Measurements from ENCODE around the gene ROGDI. TPM values are rescaled to one million over a fixed set of nuclear protein-coding genes. Genes with fewer than 3 reads are reported as not detected.

The ROGDI gene
- total RNA-seq, 3 donors from 2014 or later = 6.6 to 23.3 (median 21.2) TPM

- H3K9me3 ChIP-seq = no peaks in the 10 kb centered on the region
- H3K36me3 ChIP-seq = no peaks in the 10 kb centered on the region
- intact Hi-C loops (cut with DNase I; ENCODE audit: low total_unique reads) = no loop called here
- no peaks in the 10 kb centered on the region for H3K27me3 ChIP-seq
- H3K4me1 ChIP-seq = no peaks in the 10 kb centered on the region
- no peak overlapping the region for H3K27ac ChIP-seq
- H3K4me3 ChIP-seq = no peak overlapping the region
- DNase-seq (ENCODE audit: low spot score in 2 of 2) = no peak
- no peak for TF ChIP-seq POLR2AphosphoS5 (IDR thresholded peaks at IDR 0.05)
- TF ChIP-seq CTCF (IDR thresholded peaks at IDR 0.05) = no peak
- no peak for TF ChIP-seq POLR2A (IDR thresholded peaks at IDR 0.05)
These were observed 19.0 kb downstream of the ROGDI start for GRCh38 chr16:4783251-4783950.

GRCh38 chr16:4780235-4780634 is 22.2 kb downstream of the ROGDI start:
- Histone ChIP-seq H3K4me1 (no peaks in the 10 kb centered on the region), H3K4me3 (no peak overlapping the region), H3K27me3 (no peaks in the 10 kb centered on the region), H3K27ac (no peak overlapping the region), H3K36me3 (no peaks in the 10 kb centered on the region), H3K9me3 (no peaks in the 10 kb centered on the region)
- no peak for TF ChIP-seq CTCF (IDR thresholded peaks at IDR 0.05)
- TF ChIP-seq POLR2A (IDR thresholded peaks at IDR 0.05) = no peak
- no peak for TF ChIP-seq POLR2AphosphoS5 (IDR thresholded peaks at IDR 0.05)
- DNase-seq (ENCODE audit: low spot score in 2 of 2) = no peak
- intact Hi-C loops (cut with DNase I; ENCODE audit: low total_unique reads) = no loop called here

GRCh38 chr16:4778050-4778392 is 24.4 kb downstream of the ROGDI start:
- intact Hi-C loops (cut with DNase I; ENCODE audit: low total_unique reads) = no loop called here
- TF ChIP-seq CTCF (IDR thresholded peaks at IDR 0.05) (no peak), POLR2A (IDR thresholded peaks at IDR 0.05) (no peak), POLR2AphosphoS5 (IDR thresholded peaks at IDR 0.05) (no peak)

GRCh38 chr16:4777339-4778049 is 24.9 kb downstream of the ROGDI start:
- intact Hi-C loops (cut with DNase I; ENCODE audit: low total_unique reads) = no loop called here
- TF ChIP-seq POLR2A (IDR thresholded peaks at IDR 0.05) (no peak), POLR2AphosphoS5 (IDR thresholded peaks at IDR 0.05) (no peak), CTCF (IDR thresholded peaks at IDR 0.05) (no peak)
- no peaks in the 10 kb centered on the region for H3K9me3 ChIP-seq
- H3K27ac ChIP-seq = no peak overlapping the region
- no peaks in the 10 kb centered on the region for H3K36me3 ChIP-seq
- H3K4me1 ChIP-seq = no peaks in the 10 kb centered on the region
- H3K4me3 ChIP-seq = no peak overlapping the region
- no peaks in the 10 kb centered on the region for H3K27me3 ChIP-seq
- DNase-seq (ENCODE audit: low spot score in 2 of 2) = no peak

More at GRCh38 chr16:4778050-4778392, 24.4 kb downstream of the ROGDI start:
- Histone ChIP-seq H3K36me3 (no peaks in the 10 kb centered on the region), H3K4me3 (no peak overlapping the region), H3K27me3 (no peaks in the 10 kb centered on the region), H3K27ac (no peak overlapping the region), H3K4me1 (no peaks in the 10 kb centered on the region), H3K9me3 (no peaks in the 10 kb centered on the region)
- no peak for DNase-seq (ENCODE audit: low spot score in 2 of 2)

- no peak overlapping the region for H3K4me3 ChIP-seq
- TF ChIP-seq POLR2AphosphoS5 (IDR thresholded peaks at IDR 0.05) = no peak
- no peak for TF ChIP-seq CTCF (IDR thresholded peaks at IDR 0.05)
- no peak for TF ChIP-seq POLR2A (IDR thresholded peaks at IDR 0.05)
- H3K27me3 ChIP-seq = no peaks in the 10 kb centered on the region
- intact Hi-C loops (cut with DNase I; ENCODE audit: low total_unique reads) = no loop called here
- H3K4me1 ChIP-seq = no peaks in the 10 kb centered on the region
- DNase-seq (ENCODE audit: low spot score in 2 of 2) = no peak
- no peaks in the 10 kb centered on the region for H3K9me3 ChIP-seq
- H3K27ac ChIP-seq = no peak overlapping the region
- H3K36me3 ChIP-seq = no peaks in the 10 kb centered on the region
These were observed 26.2 kb downstream of the ROGDI start for GRCh38 chr16:4776141-4776705.
